ENCODE measurements around the gene BOD1. TPM values are rescaled to one million over a fixed set of nuclear protein-coding genes. Genes with fewer than 3 reads are reported as not detected.

Gene BOD1
- polyA plus RNA-seq, 3 donors from 2014 or later: 4.0 to 12.1 (median 7.3) TPM

GRCh38 chr5:173630724-173631365 is 14.4 kb upstream of the BOD1 start:
- Mint-ChIP-seq H3K27ac (no peak overlapping the region), H3K36me3 (no peaks in the 10 kb centered on the region), H3K4me1 (no peaks in the 10 kb centered on the region), H3K27me3 (ENCODE audit: low read depth in 3 of 3) (peaks cover 0 to 7% (median 5%) of the 10 kb centered on the region in 3 donors), H3K4me3 (no peak overlapping the region), H3K9me3 (no peaks in the 10 kb centered on the region)
- DNase-seq: no peak

GRCh38 chr5:173629628-173630027 is 13.2 kb upstream of the BOD1 start:
- Mint-ChIP-seq H3K4me1 (no peaks in the 10 kb centered on the region), H3K36me3 (no peaks in the 10 kb centered on the region), H3K27me3 (ENCODE audit: low read depth in 3 of 3) (peaks cover 0 to 7% (median 5%) of the 10 kb centered on the region in 3 donors), H3K4me3 (no peak overlapping the region), H3K27ac (no peak overlapping the region), H3K9me3 (no peaks in the 10 kb centered on the region)
- no peak for DNase-seq

GRCh38 chr5:173628501-173628900 is 12.1 kb upstream of the BOD1 start:
- no peak overlapping the region for H3K4me3 Mint-ChIP-seq
- H3K27ac Mint-ChIP-seq: no peak overlapping the region
- H3K9me3 Mint-ChIP-seq: no peaks in the 10 kb centered on the region
- DNase-seq: no peak
- H3K36me3 Mint-ChIP-seq: no peaks in the 10 kb centered on the region
- H3K27me3 Mint-ChIP-seq (ENCODE audit: low read depth in 3 of 3): peaks cover 0 to 7% (median 5%) of the 10 kb centered on the region in 3 donors
- H3K4me1 Mint-ChIP-seq: no peaks in the 10 kb centered on the region

- peaks cover 0 to 7% (median 5%) of the 10 kb centered on the region in 3 donors for H3K27me3 Mint-ChIP-seq (ENCODE audit: low read depth in 3 of 3)
- H3K27ac Mint-ChIP-seq: no peak overlapping the region
- H3K4me3 Mint-ChIP-seq: no peak overlapping the region
- H3K4me1 Mint-ChIP-seq: no peaks in the 10 kb centered on the region
- no peaks in the 10 kb centered on the region for H3K9me3 Mint-ChIP-seq
- no peak for DNase-seq
- H3K36me3 Mint-ChIP-seq: no peaks in the 10 kb centered on the region
Measured at GRCh38 chr5:173627860-173628392, 11.5 kb upstream of the BOD1 start.

GRCh38 chr5:173627271-173627670 is 10.8 kb upstream of the BOD1 start:
- Mint-ChIP-seq H3K36me3 (no peaks in the 10 kb centered on the region), H3K4me1 (no peaks in the 10 kb centered on the region), H3K4me3 (no peak overlapping the region), H3K27ac (no peak overlapping the region), H3K9me3 (no peaks in the 10 kb centered on the region), H3K27me3 (ENCODE audit: low read depth in 3 of 3) (peaks cover 0 to 4% (median 3%) of the 10 kb centered on the region in 3 donors)
- DNase-seq: no peak

GRCh38 chr5:173626505-173626820 is 10.0 kb upstream of the BOD1 start:
- H3K4me1 Mint-ChIP-seq: no peaks in the 10 kb centered on the region
- H3K36me3 Mint-ChIP-seq: no peaks in the 10 kb centered on the region
- no peak overlapping the region for H3K4me3 Mint-ChIP-seq
- H3K9me3 Mint-ChIP-seq: no peaks in the 10 kb centered on the region
- H3K27ac Mint-ChIP-seq: no peak overlapping the region
- no peak for DNase-seq
- H3K27me3 Mint-ChIP-seq (ENCODE audit: low read depth in 3 of 3): peaks cover 0 to 3% (median 3%) of the 10 kb centered on the region in 3 donors

- Mint-ChIP-seq H3K4me1 (no peaks in the 10 kb centered on the region), H3K27ac (no peak overlapping the region), H3K9me3 (no peaks in the 10 kb centered on the region), H3K4me3 (no peak overlapping the region), H3K36me3 (no peaks in the 10 kb centered on the region), H3K27me3 (ENCODE audit: low read depth in 3 of 3) (peaks cover 0 to 3% (median 3%) of the 10 kb centered on the region in 3 donors)
- no peak for DNase-seq
Measured at GRCh38 chr5:173625673-173626504, 9.4 kb upstream of the BOD1 start.

GRCh38 chr5:173625261-173625660 is 8.8 kb upstream of the BOD1 start:
- Mint-ChIP-seq H3K4me1 (no peaks in the 10 kb centered on the region), H3K36me3 (no peaks in the 10 kb centered on the region), H3K4me3 (no peak overlapping the region), H3K27ac (no peak overlapping the region), H3K9me3 (no peaks in the 10 kb centered on the region), H3K27me3 (ENCODE audit: low read depth in 3 of 3) (peaks cover 2 to 3% (median 3%) of the 10 kb centered on the region in 3 donors)
- no peak for DNase-seq

GRCh38 chr5:173624282-173624681 is 7.8 kb upstream of the BOD1 start:
- Mint-ChIP-seq H3K4me3 (no peak overlapping the region), H3K36me3 (no peaks in the 10 kb centered on the region), H3K9me3 (no peaks in the 10 kb centered on the region), H3K27me3 (ENCODE audit: low read depth in 3 of 3) (peaks cover 2 to 3% (median 3%) of the 10 kb centered on the region in 3 donors), H3K27ac (no peak overlapping the region), H3K4me1 (no peaks in the 10 kb centered on the region)
- no peak for DNase-seq

GRCh38 chr5:173623789-173624188 is 7.3 kb upstream of the BOD1 start:
- no peaks in the 10 kb centered on the region for H3K9me3 Mint-ChIP-seq
- H3K27me3 Mint-ChIP-seq (ENCODE audit: low read depth in 3 of 3): peaks cover 0 to 2% (median 0%) of the 10 kb centered on the region in 3 donors
- DNase-seq: no peak
- H3K4me1 Mint-ChIP-seq: no peaks in the 10 kb centered on the region
- H3K4me3 Mint-ChIP-seq: no peak overlapping the region
- H3K36me3 Mint-ChIP-seq: no peaks in the 10 kb centered on the region
- H3K27ac Mint-ChIP-seq: no peak overlapping the region

GRCh38 chr5:173623296-173623771 is 6.9 kb upstream of the BOD1 start:
- no peaks in the 10 kb centered on the region for H3K4me1 Mint-ChIP-seq
- peaks cover 0 to 2% (median 0%) of the 10 kb centered on the region in 3 donors for H3K27me3 Mint-ChIP-seq (ENCODE audit: low read depth in 3 of 3)
- no peak overlapping the region for H3K27ac Mint-ChIP-seq
- H3K36me3 Mint-ChIP-seq: no peaks in the 10 kb centered on the region
- DNase-seq: no peak
- H3K4me3 Mint-ChIP-seq: no peak overlapping the region
- no peaks in the 10 kb centered on the region for H3K9me3 Mint-ChIP-seq

- Mint-ChIP-seq H3K9me3 (no peaks in the 10 kb centered on the region), H3K27me3 (ENCODE audit: low read depth in 3 of 3) (peaks cover 0 to 2% (median 0%) of the 10 kb centered on the region in 3 donors), H3K4me1 (no peaks in the 10 kb centered on the region), H3K36me3 (no peaks in the 10 kb centered on the region), H3K4me3 (no peak overlapping the region), H3K27ac (no peak overlapping the region)
- DNase-seq: no peak
Measured at GRCh38 chr5:173622183-173623047, 6.0 kb upstream of the BOD1 start.

- H3K27ac Mint-ChIP-seq: no peak overlapping the region
- H3K4me3 Mint-ChIP-seq: no peak overlapping the region
- peaks cover 0 to 2% (median 2%) of the 10 kb centered on the region in 3 donors for H3K27me3 Mint-ChIP-seq (ENCODE audit: low read depth in 3 of 3)
- peaks cover 6 to 12% of the 10 kb centered on the region in 2 donors for H3K4me1 Mint-ChIP-seq
- DNase-seq: no peak
- H3K36me3 Mint-ChIP-seq: no peaks in the 10 kb centered on the region
- no peaks in the 10 kb centered on the region for H3K9me3 Mint-ChIP-seq
Measured at GRCh38 chr5:173620784-173621183, 4.3 kb upstream of the BOD1 start.
